ENCODE results near the gene ZRANB2. TPM values are rescaled to one million over a fixed set of nuclear protein-coding genes. Genes with fewer than 3 reads are reported as not detected.

The ZRANB2 gene
- total and polyA plus RNA-seq, 2 of the 4 experiments (the other 2 are of a cell fraction) = 23.7 to 67.2 TPM

DNA sequence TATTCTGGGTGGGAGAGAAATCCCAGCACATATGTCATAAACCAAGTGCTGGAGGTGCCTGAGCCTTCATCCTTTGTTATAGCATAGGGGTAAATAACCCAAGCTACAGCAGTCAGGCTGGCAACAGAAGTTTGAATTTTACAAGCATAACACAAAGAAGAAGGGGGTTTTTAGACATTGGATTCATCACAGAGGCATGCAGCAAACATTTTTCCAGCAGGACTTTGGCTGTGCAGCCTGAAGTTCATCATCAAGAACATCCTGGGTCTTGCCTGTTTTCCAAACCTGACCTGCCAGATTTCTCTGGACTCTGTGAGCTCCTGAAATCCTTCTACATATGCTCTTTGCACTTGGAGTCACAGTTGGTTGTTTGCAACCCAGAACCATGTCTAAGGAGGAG lies 49.4 kb downstream of the ZRANB2 start:
- intact Hi-C loops (cut with micrococcal nuclease) (no loop called here), in situ Hi-C loops (cut with MboI; ENCODE audit: low sequenced_read_pairs) (no loop called here), dilution Hi-C loops (cut with HindIII; ENCODE audit: low sequenced_read_pairs, unreplicated experiment) (no loop called here)
- TF ChIP-seq MXI1 (IDR thresholded peaks at IDR 0.05; ENCODE audit: borderline replicate concordance, low read depth, low read length) = no peak
- TF ChIP-seq MAZ (IDR thresholded peaks at IDR 0.05; ENCODE audit: borderline replicate concordance, low read depth, low read length) = no peak
- TF ChIP-seq RFX5 (IDR thresholded peaks at IDR 0.05; ENCODE audit: low read depth, low read length) = no peak
- no peak for TF ChIP-seq RCOR1 (IDR thresholded peaks at IDR 0.05; ENCODE audit: insufficient replicate concordance, low read length)
- TF ChIP-seq ELK1 (IDR thresholded peaks at IDR 0.05; ENCODE audit: borderline replicate concordance, low read depth, low read length) = no peak
- no peak for TF ChIP-seq SMC3 (IDR thresholded peaks at IDR 0.05; ENCODE audit: low read depth, low read length)
- TF ChIP-seq RAD21 (IDR thresholded peaks at IDR 0.05; ENCODE audit: low read length) = no peak
- TF ChIP-seq USF2 (IDR thresholded peaks at IDR 0.05; ENCODE audit: low read depth, low read length) = no peak
- TF ChIP-seq, protein P1, sequence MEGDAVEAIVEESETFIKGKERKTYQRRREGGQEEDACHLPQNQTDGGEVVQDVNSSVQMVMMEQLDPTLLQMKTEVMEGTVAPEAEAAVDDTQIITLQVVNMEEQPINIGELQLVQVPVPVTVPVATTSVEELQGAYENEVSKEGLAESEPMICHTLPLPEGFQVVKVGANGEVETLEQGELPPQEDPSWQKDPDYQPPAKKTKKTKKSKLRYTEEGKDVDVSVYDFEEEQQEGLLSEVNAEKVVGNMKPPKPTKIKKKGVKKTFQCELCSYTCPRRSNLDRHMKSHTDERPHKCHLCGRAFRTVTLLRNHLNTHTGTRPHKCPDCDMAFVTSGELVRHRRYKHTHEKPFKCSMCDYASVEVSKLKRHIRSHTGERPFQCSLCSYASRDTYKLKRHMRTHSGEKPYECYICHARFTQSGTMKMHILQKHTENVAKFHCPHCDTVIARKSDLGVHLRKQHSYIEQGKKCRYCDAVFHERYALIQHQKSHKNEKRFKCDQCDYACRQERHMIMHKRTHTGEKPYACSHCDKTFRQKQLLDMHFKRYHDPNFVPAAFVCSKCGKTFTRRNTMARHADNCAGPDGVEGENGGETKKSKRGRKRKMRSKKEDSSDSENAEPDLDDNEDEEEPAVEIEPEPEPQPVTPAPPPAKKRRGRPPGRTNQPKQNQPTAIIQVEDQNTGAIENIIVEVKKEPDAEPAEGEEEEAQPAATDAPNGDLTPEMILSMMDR (conservative IDR thresholded peaks at IDR 0.05; ENCODE audit: low read depth, low read length) = no peak
- TF ChIP-seq FOS (IDR thresholded peaks at IDR 0.05; ENCODE audit: low read depth, low read length) = no peak
- TF ChIP-seq POLR2A (IDR thresholded peaks at IDR 0.05; ENCODE audit: low read depth, low read length) = no peak
- TF ChIP-seq MAFK (IDR thresholded peaks at IDR 0.05; ENCODE audit: low read depth, low read length) = no peak
- no peak for TF ChIP-seq BHLHE40 (IDR thresholded peaks at IDR 0.05; ENCODE audit: low read depth, low read length)
- no peak for TF ChIP-seq NFE2L2 (IDR thresholded peaks at IDR 0.05; ENCODE audit: low read depth, low read length)
- no peak for TF ChIP-seq CHD1 (IDR thresholded peaks at IDR 0.05; ENCODE audit: low read depth, low read length)
- TF ChIP-seq CEBPB (IDR thresholded peaks at IDR 0.05; ENCODE audit: low read depth, low read length) = no peak
- DNase-seq (peak; percentile 11), ATAC-seq (ENCODE audit: low read depth) (no peak; the same call in 1 of the 2 replicates)
- Histone ChIP-seq H3K14ac (replicated peaks; ENCODE audit: low read depth, low read length) (no peak overlapping the region), H3K4ac (ENCODE audit: low read depth, low read length) (no peak overlapping the region), H3K56ac (ENCODE audit: extremely low read depth, insufficient read depth, low read length) (no peak overlapping the region), H2AFZ (replicated peaks; ENCODE audit: low read length, poor library complexity) (no peak overlapping the region), H3K4me3 (ENCODE audit: insufficient read depth, low read depth, low read length) (no peak overlapping the region), H3K18ac (ENCODE audit: low read depth, low read length) (no peak overlapping the region), H2BK5ac (ENCODE audit: low read depth, low read length, poor library complexity, severe bottlenecking) (no peak overlapping the region), H3K9ac (ENCODE audit: low read depth, low read length) (no peak overlapping the region), H3K9me1 (ENCODE audit: insufficient read depth, low read length) (no peaks in the 10 kb centered on the region), H4K5ac (ENCODE audit: low read depth, low read length) (no peak overlapping the region), H3K4me2 (ENCODE audit: low read depth, low read length) (no peak overlapping the region), H3K9me3 (ENCODE audit: control insufficient read depth, insufficient read depth, low read length) (no peaks in the 10 kb centered on the region), H3K27ac (ENCODE audit: insufficient read depth, low read length) (no peak overlapping the region), H3K4me1 (ENCODE audit: control insufficient read depth, insufficient read depth, low read length) (no peaks in the 10 kb centered on the region), H4K91ac (ENCODE audit: insufficient read depth, low read depth, low read length) (no peak overlapping the region), H3K36me3 (ENCODE audit: control insufficient read depth, insufficient read depth, low read length) (no peaks in the 10 kb centered on the region), H3K79me1 (ENCODE audit: low read depth in 1 of 2, low read length in 2 of 2) (no peaks in the 10 kb centered on the region), H2AK9ac (replicated peaks; ENCODE audit: low read depth, low read length, poor library complexity) (no peak overlapping the region), H2AK5ac (ENCODE audit: low read depth, low read length) (no peak overlapping the region), H4K8ac (ENCODE audit: low read depth in 2 of 2, low read length in 2 of 2) (no peak overlapping the region), H4K20me1 (ENCODE audit: insufficient read depth, low read length) (no peaks in the 10 kb centered on the region), H2BK15ac (ENCODE audit: low read depth, low read length) (no peak overlapping the region), H2BK120ac (ENCODE audit: low read depth, low read length) (no peak overlapping the region), H2BK20ac (ENCODE audit: low read depth, low read length) (no peak overlapping the region), H3K27me3 (ENCODE audit: control insufficient read depth, insufficient read depth, low read length) (no peaks in the 10 kb centered on the region), H3K23ac (ENCODE audit: low read depth, low read length) (no peak overlapping the region)
- no TSS peak for BruUV-seq (replicated peaks)
- POLR2A ChIA-PET (ENCODE audit: unreplicated experiment) = no interaction called here
- CTCF ChIA-PET = no interaction called here
